GM23338 (cell line): Measurements from ENCODE around the gene CHRNA7.
"Not testable (repeated sequence)": the region's sequence is repeated elsewhere in the genome, so short reads cannot be mapped to it uniquely, and the experiment has no call there.

Source experiments
- CREB1 ChIP-seq: fragments of 250-450 bp; sonication (Bioruptor Pico); IDR thresholded peaks from 2 replicates; pipeline ENCODE4 v1.5.0; 2020; ENCODE audit warnings: low read depth, mild to moderate bottlenecking, moderate library complexity
- EZH2 ChIP-seq: fragments of 200-600 bp; sonication (generic); IDR thresholded peaks from one replicate; pipeline ENCODE4 v1.8.0; 2017; ENCODE audit warnings: antibody characterized with exemption, mild to moderate bottlenecking, low read depth; ENCODE audit not compliant: unreplicated experiment
- POLR2AphosphoS5 ChIP-seq: IDR thresholded peaks from 2 replicates; pipeline ENCODE4 v1.6.1; 2016; ENCODE audit warnings: antibody characterized with exemption, low read depth
- TF ChIP-seq, protein P1 (sequence below), 2 experiments: fragments of 200-600 bp in 1 of 2; sonication (generic) in 1 of 2; conservative IDR thresholded peaks; 2 replicates each; pipeline versions ENCODE4 v1.5.1 to v1.6.1; 2016 to 2017; ENCODE audit warnings: antibody characterized with exemption in 2 of 2, low read depth in 2 of 2, mild to moderate bottlenecking in 2 of 2, moderate library complexity in 1 of 2
- TF ChIP-seq, protein P2 (sequence below): IDR thresholded peaks from 2 replicates; pipeline ENCODE4 v1.6.1; 2016; ENCODE audit warnings: antibody characterized with exemption
- TF ChIP-seq, protein P3 (sequence below): fragments of 250-450 bp; sonication (Bioruptor Pico); IDR thresholded peaks from 2 replicates; pipeline ENCODE4 v1.5.0; 2020; ENCODE audit warnings: mild to moderate bottlenecking, moderate library complexity

DNA sequence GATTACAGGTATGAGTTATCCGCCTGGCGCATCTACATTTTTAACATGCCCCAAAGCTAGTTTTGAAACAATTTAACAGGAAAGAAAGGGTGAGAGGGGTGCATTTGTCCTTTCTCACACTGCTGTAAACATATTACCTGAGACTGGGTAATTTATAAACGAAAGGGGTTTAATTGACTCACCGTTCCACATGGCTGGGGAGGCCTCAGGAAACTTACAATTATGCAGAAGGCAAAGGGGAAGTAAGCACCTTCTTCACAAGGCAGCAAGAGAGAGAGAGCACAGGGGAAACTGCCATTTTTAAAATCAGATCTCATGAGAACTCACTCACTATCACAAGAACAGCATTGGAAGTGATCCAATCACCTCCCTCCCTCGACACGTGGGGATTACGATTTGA, 165.9 kb downstream of the CHRNA7 start:
- TF ChIP-seq, protein P1, sequence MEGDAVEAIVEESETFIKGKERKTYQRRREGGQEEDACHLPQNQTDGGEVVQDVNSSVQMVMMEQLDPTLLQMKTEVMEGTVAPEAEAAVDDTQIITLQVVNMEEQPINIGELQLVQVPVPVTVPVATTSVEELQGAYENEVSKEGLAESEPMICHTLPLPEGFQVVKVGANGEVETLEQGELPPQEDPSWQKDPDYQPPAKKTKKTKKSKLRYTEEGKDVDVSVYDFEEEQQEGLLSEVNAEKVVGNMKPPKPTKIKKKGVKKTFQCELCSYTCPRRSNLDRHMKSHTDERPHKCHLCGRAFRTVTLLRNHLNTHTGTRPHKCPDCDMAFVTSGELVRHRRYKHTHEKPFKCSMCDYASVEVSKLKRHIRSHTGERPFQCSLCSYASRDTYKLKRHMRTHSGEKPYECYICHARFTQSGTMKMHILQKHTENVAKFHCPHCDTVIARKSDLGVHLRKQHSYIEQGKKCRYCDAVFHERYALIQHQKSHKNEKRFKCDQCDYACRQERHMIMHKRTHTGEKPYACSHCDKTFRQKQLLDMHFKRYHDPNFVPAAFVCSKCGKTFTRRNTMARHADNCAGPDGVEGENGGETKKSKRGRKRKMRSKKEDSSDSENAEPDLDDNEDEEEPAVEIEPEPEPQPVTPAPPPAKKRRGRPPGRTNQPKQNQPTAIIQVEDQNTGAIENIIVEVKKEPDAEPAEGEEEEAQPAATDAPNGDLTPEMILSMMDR (conservative IDR thresholded peaks at IDR 0.05; ENCODE audit: low read depth in 2 of 2): not testable (repeated sequence)
- not testable (repeated sequence) for TF ChIP-seq EZH2; CREB1 (CRISPR knock-in tag); POLR2AphosphoS5
- TF ChIP-seq, protein P2, sequence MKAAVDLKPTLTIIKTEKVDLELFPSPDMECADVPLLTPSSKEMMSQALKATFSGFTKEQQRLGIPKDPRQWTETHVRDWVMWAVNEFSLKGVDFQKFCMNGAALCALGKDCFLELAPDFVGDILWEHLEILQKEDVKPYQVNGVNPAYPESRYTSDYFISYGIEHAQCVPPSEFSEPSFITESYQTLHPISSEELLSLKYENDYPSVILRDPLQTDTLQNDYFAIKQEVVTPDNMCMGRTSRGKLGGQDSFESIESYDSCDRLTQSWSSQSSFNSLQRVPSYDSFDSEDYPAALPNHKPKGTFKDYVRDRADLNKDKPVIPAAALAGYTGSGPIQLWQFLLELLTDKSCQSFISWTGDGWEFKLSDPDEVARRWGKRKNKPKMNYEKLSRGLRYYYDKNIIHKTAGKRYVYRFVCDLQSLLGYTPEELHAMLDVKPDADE: not testable (repeated sequence)
- TF ChIP-seq, protein P3, sequence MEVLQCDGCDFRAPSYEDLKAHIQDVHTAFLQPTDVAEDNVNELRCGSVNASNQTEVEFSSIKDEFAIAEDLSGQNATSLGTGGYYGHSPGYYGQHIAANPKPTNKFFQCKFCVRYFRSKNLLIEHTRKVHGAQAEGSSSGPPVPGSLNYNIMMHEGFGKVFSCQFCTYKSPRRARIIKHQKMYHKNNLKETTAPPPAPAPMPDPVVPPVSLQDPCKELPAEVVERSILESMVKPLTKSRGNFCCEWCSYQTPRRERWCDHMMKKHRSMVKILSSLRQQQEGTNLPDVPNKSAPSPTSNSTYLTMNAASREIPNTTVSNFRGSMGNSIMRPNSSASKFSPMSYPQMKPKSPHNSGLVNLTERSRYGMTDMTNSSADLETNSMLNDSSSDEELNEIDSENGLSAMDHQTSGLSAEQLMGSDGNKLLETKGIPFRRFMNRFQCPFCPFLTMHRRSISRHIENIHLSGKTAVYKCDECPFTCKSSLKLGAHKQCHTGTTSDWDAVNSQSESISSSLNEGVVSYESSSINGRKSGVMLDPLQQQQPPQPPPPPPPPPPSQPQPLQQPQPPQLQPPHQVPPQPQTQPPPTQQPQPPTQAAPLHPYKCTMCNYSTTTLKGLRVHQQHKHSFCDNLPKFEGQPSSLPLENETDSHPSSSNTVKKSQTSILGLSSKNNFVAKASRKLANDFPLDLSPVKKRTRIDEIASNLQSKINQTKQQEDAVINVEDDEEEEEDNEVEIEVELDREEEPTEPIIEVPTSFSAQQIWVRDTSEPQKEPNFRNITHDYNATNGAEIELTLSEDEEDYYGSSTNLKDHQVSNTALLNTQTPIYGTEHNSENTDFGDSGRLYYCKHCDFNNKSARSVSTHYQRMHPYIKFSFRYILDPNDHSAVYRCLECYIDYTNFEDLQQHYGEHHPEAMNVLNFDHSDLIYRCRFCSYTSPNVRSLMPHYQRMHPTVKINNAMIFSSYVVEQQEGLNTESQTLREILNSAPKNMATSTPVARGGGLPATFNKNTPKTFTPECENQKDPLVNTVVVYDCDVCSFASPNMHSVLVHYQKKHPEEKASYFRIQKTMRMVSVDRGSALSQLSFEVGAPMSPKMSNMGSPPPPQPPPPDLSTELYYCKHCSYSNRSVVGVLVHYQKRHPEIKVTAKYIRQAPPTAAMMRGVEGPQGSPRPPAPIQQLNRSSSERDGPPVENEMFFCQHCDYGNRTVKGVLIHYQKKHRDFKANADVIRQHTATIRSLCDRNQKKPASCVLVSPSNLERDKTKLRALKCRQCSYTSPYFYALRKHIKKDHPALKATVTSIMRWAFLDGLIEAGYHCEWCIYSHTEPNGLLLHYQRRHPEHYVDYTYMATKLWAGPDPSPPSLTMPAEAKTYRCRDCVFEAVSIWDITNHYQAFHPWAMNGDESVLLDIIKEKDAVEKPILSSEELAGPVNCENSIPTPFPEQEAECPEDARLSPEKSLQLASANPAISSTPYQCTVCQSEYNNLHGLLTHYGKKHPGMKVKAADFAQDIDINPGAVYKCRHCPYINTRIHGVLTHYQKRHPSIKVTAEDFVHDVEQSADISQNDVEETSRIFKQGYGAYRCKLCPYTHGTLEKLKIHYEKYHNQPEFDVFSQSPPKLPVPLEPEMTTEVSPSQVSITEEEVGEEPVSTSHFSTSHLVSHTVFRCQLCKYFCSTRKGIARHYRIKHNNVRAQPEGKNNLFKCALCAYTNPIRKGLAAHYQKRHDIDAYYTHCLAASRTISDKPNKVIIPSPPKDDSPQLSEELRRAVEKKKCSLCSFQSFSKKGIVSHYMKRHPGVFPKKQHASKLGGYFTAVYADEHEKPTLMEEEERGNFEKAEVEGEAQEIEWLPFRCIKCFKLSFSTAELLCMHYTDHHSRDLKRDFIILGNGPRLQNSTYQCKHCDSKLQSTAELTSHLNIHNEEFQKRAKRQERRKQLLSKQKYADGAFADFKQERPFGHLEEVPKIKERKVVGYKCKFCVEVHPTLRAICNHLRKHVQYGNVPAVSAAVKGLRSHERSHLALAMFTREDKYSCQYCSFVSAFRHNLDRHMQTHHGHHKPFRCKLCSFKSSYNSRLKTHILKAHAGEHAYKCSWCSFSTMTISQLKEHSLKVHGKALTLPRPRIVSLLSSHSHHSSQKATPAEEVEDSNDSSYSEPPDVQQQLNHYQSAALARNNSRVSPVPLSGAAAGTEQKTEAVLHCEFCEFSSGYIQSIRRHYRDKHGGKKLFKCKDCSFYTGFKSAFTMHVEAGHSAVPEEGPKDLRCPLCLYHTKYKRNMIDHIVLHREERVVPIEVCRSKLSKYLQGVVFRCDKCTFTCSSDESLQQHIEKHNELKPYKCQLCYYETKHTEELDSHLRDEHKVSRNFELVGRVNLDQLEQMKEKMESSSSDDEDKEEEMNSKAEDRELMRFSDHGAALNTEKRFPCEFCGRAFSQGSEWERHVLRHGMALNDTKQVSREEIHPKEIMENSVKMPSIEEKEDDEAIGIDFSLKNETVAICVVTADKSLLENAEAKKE (CRISPR knock-in tag): not testable (repeated sequence)
